ENCODE data around the gene DIPK1A.
A peak's percentile ranks its signal among the peaks of the same experiment; 100 is the strongest.

Gene DIPK1A

GRCh38 chr1:92870591-92870990 lies 90.7 kb downstream of the DIPK1A start:
- DNase-seq: no peak

DNA sequence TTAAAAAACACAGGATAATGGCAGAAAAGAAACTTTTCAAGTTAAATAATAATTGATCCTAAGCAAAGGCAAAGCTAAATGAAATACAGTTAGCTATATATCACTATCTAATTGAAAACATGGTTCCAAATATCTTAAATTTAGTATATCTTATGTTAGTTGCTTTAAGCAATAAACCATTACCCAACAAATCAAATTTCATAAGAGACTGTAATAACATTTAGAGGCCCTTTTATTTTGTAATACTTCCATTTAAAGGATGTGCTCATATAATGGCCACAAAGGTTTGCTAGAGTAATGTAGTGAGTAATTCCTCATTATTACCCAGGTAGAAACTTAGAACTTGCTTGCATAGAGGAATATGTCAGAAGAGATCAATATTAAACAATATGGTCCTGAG lies 97.1 kb downstream of the DIPK1A start:
- DNase-seq: no peak

GRCh38 chr1:92862605-92863004 lies 98.7 kb downstream of the DIPK1A start:
- DNase-seq: no peak

GRCh38 chr1:92859400-92860039 lies 101.7 kb downstream of the DIPK1A start:
- DNase-seq: no peak

- DNase-seq: peak; percentile 80
Observed at GRCh38 chr1:92858564-92859399, 102.5 kb downstream of the DIPK1A start.

DNA sequence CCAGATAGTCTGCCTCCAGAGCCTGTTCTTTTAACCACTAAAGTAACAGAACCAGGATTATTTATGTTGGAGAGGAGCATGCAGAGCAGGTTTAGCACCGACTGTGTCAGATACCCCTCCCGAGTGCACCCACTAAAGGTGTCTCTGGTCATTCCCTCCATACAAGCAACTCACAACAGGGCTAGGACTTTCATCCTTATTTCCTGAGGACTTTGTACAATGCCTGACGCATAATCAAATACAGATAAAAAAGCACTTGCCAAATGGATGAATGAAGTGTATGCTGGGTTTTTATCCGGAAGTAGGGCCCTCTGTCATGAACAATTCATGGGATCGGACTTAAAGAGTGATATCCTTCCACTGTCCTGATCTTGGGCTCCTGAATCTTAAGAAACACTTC lies 103.4 kb downstream of the DIPK1A start:
- DNase-seq: no peak

- no peak for DNase-seq
Observed at GRCh38 chr1:92855236-92855635, 106.0 kb downstream of the DIPK1A start.

DNA sequence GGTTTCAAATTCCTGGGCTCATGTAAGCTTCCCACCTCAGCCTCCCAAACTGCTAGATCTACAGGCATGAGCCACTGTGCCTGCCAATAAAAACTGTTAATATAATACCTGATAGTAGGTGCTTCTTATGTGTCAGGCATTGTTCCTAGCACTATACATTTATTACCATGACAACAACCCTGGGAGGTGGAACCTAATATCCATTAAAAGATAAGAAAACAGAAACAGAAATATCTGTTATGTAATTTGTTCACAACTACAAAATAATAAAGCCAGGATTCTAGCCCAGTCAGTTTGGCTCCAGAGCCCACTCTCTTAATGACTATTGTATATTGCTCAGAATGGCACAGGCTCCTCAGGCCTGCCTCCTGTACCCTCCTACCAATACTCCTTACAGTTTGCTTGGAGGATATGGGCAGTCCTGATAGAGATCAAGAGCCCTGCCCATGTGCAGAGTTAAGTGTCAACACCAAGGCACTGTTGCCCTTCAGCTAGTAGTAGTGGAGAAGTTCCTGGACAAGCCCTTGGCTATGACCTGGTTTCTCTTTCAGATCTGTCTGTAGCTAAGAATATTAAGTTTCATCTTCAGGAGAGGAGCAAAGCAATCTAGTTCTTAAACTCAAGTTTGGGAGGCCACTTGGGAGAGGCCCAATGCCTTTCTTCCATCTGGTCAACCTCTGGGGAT lies 107.0 kb downstream of the DIPK1A start:
- peak; percentile 24 for DNase-seq

GRCh38 chr1:92853299-92853698 lies 108.0 kb downstream of the DIPK1A start:
- DNase-seq: no peak

DNA sequence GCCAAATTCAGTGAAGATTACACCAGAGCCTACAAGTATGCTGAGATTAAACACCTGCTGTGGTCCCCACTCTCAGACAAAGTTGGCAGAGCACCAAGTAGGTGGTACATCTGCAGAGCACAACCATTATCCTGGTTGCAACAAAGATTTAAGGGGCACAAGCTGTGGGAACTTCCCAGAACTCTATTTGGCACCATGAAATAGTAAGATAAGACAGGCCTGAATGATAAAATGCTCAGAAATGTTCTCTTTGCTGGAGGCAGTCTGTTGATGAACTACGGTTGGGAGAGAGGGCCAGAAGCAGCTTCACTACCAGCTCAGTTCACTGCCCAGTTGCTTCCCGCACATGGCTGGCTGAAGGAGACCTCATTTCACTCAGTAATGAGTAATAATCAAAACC lies 109.5 kb downstream of the DIPK1A start:
- DNase-seq: peak; percentile 62

DNA sequence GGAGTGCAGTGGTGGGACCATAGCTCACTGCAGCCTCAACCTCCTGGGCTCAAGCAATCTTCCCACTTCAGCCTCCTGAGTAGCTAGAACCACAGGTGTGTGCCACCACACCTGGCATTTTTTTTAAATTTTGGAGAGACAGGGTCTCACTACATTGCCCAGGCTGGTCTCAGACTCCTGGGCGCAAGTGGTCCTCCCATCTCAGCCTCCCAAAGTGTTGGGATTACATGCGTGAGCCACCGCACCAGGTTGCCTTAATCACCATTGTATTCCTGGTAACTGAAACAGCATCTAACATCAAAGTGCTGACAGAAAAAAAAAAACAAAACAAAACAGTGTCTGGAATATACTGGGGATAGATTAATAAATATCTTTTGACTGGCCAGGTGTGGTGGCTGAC lies 111.2 kb downstream of the DIPK1A start:
- DNase-seq: no peak

DNA sequence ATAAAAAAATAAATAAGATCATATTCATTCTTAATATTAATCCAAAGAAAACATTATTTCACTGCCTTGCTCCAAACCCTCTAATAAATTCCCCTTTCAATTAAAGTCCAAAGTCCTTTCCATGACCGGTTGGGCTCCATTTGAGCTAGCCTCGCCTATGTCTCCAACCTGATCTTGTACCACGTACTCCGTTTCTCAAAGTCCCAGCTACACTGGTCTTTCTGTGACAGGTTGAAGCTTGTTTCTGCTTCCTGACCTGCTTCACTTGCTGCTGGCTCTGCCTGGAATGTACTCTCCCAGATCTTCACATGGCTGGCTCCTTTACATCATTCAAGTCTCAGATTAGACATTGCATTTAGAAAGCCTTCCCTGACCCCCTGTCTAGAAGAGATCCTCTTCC lies 113.1 kb downstream of the DIPK1A start:
- DNase-seq: no peak

DNA sequence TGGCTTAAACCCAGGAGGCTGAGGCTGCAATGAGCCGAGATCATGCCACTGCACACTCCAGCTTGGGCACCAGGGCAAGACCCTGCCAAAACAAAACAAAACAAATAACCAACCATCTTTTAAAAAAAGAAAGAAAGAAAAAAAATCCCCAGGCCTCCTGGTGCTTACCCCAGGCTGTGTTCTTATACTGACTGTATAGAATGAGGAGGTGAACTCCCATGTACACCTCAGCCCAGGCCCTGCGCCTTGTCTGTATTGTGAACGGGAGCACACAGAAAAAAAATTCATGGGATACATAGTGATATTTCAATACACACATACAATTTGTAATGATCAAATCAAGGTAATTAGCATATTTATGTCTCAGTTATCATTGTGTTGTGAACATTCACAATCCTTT lies 115.4 kb downstream of the DIPK1A start:
- DNase-seq: no peak

GRCh38 chr1:92844439-92844838 lies 116.8 kb downstream of the DIPK1A start:
- DNase-seq: no peak

DNA sequence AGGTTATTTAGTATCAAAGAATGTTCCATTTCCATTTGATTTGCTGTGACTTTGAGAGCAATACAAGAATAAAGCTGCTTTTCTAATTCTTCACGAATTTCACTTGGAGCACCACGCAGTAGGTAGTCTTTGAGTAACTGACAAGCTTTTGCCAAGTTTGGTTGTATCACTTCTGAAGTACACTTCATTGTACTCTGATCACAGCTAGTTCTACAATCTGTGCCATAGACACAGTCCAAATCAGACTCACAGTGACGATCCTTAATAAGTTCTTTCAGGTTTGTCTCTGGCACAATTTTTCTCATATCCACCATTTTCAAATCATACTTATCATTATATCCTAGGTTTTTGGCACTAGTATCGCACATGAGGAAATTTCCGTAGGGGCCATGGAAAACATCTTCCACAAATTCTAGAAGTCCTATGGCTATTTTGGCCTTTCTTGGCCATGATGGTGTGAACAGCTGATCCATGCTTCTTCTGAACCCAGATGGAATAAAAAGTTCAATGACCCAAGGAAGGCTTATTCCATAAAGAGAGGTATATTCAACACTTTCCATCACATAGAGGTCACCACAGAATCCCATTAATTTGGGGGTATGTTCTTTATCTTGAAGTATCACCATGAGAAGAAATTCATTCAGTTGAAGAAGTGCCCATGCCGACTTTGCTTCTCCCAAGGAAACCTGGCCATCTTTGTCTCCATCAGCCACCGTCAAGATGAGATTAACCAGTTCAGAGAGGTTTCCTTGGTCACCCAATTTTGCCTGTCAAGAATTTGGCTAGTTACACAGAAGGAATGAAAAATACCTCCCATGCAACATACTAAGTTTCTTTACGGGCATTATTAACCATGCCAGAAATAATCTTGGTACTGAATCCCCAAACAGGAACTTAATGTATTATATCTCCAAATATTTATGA lies 117.6 kb downstream of the DIPK1A start:
- no peak for DNase-seq

DNA sequence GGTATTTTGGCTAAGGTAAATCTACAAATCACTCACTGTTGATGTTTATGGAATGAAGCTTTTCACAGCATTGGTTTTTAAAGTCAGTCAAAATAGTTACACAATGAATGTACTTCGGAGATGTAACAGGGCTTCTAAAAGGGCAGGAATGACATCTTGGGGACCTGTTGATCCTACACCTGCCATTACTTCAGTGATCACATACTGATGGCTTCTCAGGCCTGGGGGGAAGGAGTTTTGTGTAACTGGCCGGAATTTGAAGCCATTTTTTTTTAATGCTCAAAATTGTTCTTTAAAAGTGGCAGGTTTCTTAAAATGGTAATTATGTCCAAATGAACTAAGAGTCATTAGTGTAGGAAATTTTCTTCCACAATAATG lies 118.2 kb downstream of the DIPK1A start:
- DNase-seq: no peak

GRCh38 chr1:92842082-92843045 lies 118.9 kb downstream of the DIPK1A start:
- no peak for DNase-seq

DNA sequence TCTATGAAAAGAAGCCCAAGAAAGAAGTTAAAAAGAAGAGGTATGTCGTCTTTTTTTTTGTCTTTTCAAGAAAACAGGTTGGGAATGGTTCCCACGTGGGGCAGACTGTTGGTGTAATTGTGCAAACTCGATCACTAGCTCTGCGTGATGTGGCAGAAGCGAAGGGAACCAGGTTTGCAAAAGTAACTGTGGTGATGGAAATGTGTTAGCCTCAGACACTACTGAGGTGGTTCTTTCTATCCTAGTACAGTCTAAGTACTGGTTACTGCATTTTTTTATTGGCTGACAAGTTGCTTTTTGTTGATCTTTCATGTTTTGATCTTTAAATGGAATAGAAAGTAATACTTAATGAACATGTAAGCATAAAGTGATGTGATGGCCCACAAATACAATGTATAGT lies 120.7 kb downstream of the DIPK1A start:
- no peak for DNase-seq

DNA sequence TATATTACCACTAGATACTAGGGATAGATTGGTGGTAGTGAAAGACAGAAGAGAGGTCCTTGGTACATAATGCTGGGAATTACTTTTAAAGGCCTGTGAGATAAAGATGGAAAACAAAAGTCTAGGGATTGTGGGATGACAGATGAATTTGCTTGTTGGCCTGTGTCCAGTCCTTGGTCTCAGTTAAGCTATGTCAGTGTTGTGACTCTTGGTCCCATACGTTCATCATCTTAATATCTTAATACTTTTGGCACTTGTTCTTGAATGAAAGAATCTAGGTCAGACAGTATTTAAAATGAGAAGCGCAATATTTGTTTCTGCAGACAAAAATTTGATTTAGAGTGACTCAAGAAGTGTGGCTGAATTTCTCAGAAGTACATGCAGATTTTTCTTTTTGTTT lies 121.8 kb downstream of the DIPK1A start:
- no peak for DNase-seq

DNA sequence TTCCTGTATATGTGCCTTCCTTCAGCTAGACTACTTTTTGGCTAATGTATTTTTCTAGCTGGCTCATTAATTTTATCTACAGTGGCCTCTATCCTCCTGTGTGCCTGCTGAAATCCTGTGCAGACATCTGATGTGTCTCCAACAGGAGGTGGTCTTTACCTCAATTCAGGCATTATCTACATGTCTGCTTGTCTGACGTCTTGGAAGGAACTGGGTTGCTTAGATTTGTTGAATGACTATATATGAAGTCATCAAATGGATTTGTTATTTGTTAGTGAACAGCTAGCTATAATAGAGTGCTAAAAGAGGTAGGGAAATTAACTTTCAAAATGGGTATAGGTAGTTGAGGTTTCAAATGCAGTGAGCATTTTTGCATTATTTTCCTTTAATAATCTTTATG lies 122.7 kb downstream of the DIPK1A start:
- DNase-seq: no peak

DNA sequence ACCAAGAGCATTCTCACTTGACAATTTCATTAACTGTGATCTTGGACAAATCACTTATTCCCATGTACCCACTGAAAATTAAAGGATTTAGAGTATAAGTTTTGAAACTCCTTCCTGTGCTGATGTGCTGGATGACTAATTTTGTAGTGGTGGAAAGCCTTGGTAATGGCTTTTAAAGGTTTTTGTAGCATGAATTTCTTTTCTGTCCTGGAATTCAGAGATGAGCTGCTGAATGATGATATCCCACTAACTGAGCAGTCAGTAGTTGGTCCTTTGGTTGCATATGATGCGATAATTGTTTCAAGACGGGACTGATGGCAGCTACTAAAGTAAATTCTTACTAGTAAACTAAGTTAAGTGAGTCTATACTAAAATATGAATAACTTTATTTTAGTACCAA lies 124.2 kb downstream of the DIPK1A start:
- no peak for DNase-seq

DNA sequence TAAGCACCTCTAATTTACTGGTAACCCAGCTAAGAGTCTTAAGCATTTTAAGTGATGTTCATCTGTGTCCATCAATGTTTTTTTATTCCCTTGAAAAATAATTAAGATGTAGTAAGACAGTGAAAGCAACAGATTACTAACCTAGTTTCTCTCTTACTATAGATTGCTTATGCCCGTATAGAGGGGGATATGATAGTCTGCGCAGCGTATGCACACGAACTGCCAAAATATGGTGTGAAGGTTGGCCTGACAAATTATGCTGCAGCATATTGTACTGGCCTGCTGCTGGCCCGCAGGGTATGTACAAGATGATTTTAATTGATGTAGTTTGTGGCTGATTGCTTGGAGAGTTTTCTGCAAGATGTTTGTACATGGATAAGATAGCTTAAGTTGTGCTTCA lies 126.6 kb downstream of the DIPK1A start:
- no peak for DNase-seq

Data from NCI-H2171 (cell line).